HepG2 (cell line): ENCODE data around the gene EPB41L2.

Experiments used
- ELF1 ChIP-seq: sonication (generic); formaldehyde crosslinking; IDR thresholded peaks from 2 replicates; pipeline ENCODE4 v1.4.0; 2020; ENCODE audit warnings: missing genetic modification reagents
- GABPA ChIP-seq, 2 experiments: IDR thresholded peaks; 2 replicates each; pipeline ENCODE4 v1.6.1; 2011 to 2016; ENCODE audit warnings: low read depth in 2 of 2, low read length in 1 of 2, missing biosample characterization in 1 of 2, missing genetic modification characterization in 1 of 2
- NFATC3 ChIP-seq: sonication (generic); formaldehyde crosslinking; IDR thresholded peaks from 2 replicates; pipeline ENCODE4 v1.5.1; 2020; ENCODE audit warnings: mild to moderate bottlenecking, missing genetic modification reagents
- PITX1 ChIP-seq: sonication (generic); formaldehyde crosslinking; IDR thresholded peaks from 2 replicates; pipeline ENCODE4 v1.5.1; 2020; ENCODE audit warnings: mild to moderate bottlenecking, missing genetic modification reagents
- POLR2A ChIP-seq, 2 experiments: IDR thresholded peaks; 2 replicates each; pipeline ENCODE4 v1.6.1; 2011; ENCODE audit warnings: low read depth in 2 of 2, low read length in 2 of 2, mild to moderate bottlenecking in 1 of 2, moderate library complexity in 1 of 2; ENCODE audit not compliant: insufficient read depth in 1 of 2
- POLR2AphosphoS5 ChIP-seq: IDR thresholded peaks from 2 replicates; pipeline ENCODE4 v1.6.1; 2012; ENCODE audit warnings: low read depth, low read length
- RAD21 ChIP-seq: fragments of 450-650 bp; formaldehyde crosslinking; IDR thresholded peaks from 2 replicates; pipeline ENCODE4 v1.5.0; 2020; ENCODE audit warnings: mild to moderate bottlenecking
- ZSCAN22 ChIP-seq: sonication (generic); formaldehyde crosslinking; IDR thresholded peaks from 2 replicates; pipeline ENCODE4 v1.4.0; 2020; ENCODE audit warnings: mild to moderate bottlenecking, missing genetic modification reagents
- TF ChIP-seq, protein P1 (sequence below): sonication (generic); formaldehyde crosslinking; IDR thresholded peaks from 2 replicates; pipeline ENCODE4 v1.4.0; 2020; ENCODE audit warnings: missing genetic modification reagents, mild to moderate bottlenecking, borderline replicate concordance
- TF ChIP-seq, protein P2 (sequence below): sonication (generic); formaldehyde crosslinking; IDR thresholded peaks from 2 replicates; pipeline ENCODE4 v1.5.1; 2020; ENCODE audit warnings: mild to moderate bottlenecking, missing genetic modification reagents, moderate library complexity
- TF ChIP-seq, protein P3 (sequence below): sonication (generic); formaldehyde crosslinking; IDR thresholded peaks from 2 replicates; pipeline ENCODE4 v1.5.0; 2020; ENCODE audit warnings: mild to moderate bottlenecking, missing genetic modification reagents, moderate library complexity

DNA sequence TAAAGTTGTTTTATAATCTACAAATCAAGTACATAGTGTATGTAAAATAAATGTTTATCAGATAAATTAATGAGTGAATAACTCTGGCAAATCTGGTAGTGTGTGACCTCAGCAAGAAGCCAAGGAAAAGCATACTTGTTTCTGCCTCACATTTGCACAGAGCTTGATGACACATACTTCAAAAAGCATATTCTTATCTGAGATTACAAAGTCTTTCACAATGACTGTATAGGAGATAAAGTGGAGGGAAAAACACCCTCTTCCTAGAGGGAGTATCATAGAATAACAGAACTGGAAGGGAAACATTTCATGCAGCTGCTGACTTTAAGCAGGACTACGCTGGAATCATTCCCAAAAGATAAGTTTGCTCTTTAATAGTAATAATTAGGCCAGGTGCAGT, 44.1 kb upstream of the EPB41L2 start:
- TF ChIP-seq PITX1 (no peak), POLR2AphosphoS5 (no peak), GABPA (IDR thresholded peaks at IDR 0.05; ENCODE audit: low read depth, low read length) (no peak), GABPA (CRISPR knock-in tag; IDR thresholded peaks at IDR 0.05; ENCODE audit: low read depth) (no peak), NFATC3 (no peak), RAD21 (CRISPR knock-in tag) (no peak), ZSCAN22 (CRISPR knock-in tag) (no peak), POLR2A (IDR thresholded peaks at IDR 0.05; ENCODE audit: insufficient read depth in 1 of 2, low read depth in 2 of 2, low read length in 2 of 2) (no peak), ELF1 (CRISPR knock-in tag) (no peak)
- TF ChIP-seq, protein P1, sequence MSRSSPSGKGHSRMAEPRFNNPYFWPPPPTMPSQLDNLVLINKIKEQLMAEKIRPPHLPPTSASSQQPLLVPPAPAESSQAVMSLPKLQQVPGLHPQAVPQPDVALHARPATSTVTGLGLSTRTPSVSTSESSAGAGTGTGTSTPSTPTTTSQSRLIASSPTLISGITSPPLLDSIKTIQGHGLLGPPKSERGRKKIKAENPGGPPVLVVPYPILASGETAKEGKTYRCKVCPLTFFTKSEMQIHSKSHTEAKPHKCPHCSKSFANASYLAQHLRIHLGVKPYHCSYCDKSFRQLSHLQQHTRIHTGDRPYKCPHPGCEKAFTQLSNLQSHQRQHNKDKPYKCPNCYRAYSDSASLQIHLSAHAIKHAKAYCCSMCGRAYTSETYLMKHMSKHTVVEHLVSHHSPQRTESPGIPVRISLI (CRISPR knock-in tag), result no peak
- TF ChIP-seq, protein P2, sequence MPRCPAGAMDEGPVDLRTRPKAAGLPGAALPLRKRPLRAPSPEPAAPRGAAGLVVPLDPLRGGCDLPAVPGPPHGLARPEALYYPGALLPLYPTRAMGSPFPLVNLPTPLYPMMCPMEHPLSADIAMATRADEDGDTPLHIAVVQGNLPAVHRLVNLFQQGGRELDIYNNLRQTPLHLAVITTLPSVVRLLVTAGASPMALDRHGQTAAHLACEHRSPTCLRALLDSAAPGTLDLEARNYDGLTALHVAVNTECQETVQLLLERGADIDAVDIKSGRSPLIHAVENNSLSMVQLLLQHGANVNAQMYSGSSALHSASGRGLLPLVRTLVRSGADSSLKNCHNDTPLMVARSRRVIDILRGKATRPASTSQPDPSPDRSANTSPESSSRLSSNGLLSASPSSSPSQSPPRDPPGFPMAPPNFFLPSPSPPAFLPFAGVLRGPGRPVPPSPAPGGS, result no peak
- TF ChIP-seq, protein P3, sequence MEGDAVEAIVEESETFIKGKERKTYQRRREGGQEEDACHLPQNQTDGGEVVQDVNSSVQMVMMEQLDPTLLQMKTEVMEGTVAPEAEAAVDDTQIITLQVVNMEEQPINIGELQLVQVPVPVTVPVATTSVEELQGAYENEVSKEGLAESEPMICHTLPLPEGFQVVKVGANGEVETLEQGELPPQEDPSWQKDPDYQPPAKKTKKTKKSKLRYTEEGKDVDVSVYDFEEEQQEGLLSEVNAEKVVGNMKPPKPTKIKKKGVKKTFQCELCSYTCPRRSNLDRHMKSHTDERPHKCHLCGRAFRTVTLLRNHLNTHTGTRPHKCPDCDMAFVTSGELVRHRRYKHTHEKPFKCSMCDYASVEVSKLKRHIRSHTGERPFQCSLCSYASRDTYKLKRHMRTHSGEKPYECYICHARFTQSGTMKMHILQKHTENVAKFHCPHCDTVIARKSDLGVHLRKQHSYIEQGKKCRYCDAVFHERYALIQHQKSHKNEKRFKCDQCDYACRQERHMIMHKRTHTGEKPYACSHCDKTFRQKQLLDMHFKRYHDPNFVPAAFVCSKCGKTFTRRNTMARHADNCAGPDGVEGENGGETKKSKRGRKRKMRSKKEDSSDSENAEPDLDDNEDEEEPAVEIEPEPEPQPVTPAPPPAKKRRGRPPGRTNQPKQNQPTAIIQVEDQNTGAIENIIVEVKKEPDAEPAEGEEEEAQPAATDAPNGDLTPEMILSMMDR (CRISPR knock-in tag), result no peak
